GM12892 (cell line): ENCODE results near the gene RPS26.

ENCODE experiments used
- POLR2A ChIP-seq: IDR thresholded peaks from 2 replicates; pipeline ENCODE4 v1.6.1; 2011; ENCODE audit warnings: low read depth, low read length, control low read depth
- POLR2AphosphoS5 ChIP-seq: IDR thresholded peaks from 2 replicates; pipeline ENCODE4 v1.6.1; 2011; ENCODE audit warnings: low read depth, low read length, control low read depth

- TF ChIP-seq POLR2A (no peak), POLR2AphosphoS5 (no peak)
These were observed 38.2 kb downstream of the RPS26 start, which contains the start of gene ERBB3 for GRCh38 chr12:56079723-56080555.
